Kidney epithelial cell (primary cell): Measurements from ENCODE around the gene MYO7A. TPM values are rescaled to one million over a fixed set of nuclear protein-coding genes. Genes with fewer than 3 reads are reported as not detected.

Experiments used
- DNase-seq: peaks from one replicate; pipeline ENCODE4 v3.0.0-alpha.2; 2010; ENCODE audit warnings: low read depth
- H3K27me3 ChIP-seq: 2 replicates; pipeline ENCODE4 v1.6.0; 2011; ENCODE audit warnings: low read length; ENCODE audit not compliant: control insufficient read depth, insufficient read depth
- H3K36me3 ChIP-seq: 2 replicates; pipeline ENCODE4 v1.5.1; 2011; ENCODE audit warnings: low read length; ENCODE audit not compliant: control insufficient read depth, insufficient read depth
- H3K4me3 ChIP-seq: 2 replicates; pipeline ENCODE4 v1.5.1; 2011; ENCODE audit warnings: low read depth, mild to moderate bottlenecking, control low read depth, low read length
- total RNA-seq: library from RNA; depleted of rRNA; stranded (reverse); fragments of >200 nt; gene quantifications from 2 replicates; pipeline ENCODE4 v1.2.3, GENCODE V29; 2015
- TF ChIP-seq, protein P1 (sequence below): IDR thresholded peaks from 2 replicates; pipeline ENCODE4 v1.5.1; 2011; ENCODE audit warnings: mild to moderate bottlenecking, moderate library complexity, low read length, control low read depth, inconsistent platforms; ENCODE audit not compliant: insufficient read depth, poor library complexity, severe bottlenecking

Gene MYO7A
- total RNA-seq, 1 donor from 2014 or later = 0.17 TPM

DNA sequence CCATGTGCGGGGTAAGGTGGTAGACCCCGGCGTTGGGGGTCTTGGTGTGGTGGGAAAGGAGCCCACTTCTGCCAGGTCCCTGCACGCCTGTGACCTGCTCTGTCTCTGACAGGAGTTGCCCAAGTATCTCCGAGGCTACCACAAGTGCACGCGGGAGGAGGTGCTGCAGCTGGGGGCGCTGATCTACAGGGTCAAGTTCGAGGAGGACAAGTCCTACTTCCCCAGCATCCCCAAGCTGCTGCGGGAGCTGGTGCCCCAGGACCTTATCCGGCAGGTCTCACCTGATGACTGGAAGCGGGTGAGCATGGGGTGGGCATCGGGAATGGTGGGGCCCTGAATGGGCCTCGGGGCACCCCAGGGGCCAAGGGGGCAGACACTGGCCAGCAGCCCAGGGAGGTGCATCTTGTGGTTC, 83.0 kb downstream of the MYO7A start:
- TF ChIP-seq, protein P1, sequence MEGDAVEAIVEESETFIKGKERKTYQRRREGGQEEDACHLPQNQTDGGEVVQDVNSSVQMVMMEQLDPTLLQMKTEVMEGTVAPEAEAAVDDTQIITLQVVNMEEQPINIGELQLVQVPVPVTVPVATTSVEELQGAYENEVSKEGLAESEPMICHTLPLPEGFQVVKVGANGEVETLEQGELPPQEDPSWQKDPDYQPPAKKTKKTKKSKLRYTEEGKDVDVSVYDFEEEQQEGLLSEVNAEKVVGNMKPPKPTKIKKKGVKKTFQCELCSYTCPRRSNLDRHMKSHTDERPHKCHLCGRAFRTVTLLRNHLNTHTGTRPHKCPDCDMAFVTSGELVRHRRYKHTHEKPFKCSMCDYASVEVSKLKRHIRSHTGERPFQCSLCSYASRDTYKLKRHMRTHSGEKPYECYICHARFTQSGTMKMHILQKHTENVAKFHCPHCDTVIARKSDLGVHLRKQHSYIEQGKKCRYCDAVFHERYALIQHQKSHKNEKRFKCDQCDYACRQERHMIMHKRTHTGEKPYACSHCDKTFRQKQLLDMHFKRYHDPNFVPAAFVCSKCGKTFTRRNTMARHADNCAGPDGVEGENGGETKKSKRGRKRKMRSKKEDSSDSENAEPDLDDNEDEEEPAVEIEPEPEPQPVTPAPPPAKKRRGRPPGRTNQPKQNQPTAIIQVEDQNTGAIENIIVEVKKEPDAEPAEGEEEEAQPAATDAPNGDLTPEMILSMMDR = no peak
- Histone ChIP-seq H3K4me3 (no peak overlapping the region), H3K27me3 (no peaks in the 10 kb centered on the region), H3K36me3 (no peaks in the 10 kb centered on the region)
- DNase-seq = no peak

DNA sequence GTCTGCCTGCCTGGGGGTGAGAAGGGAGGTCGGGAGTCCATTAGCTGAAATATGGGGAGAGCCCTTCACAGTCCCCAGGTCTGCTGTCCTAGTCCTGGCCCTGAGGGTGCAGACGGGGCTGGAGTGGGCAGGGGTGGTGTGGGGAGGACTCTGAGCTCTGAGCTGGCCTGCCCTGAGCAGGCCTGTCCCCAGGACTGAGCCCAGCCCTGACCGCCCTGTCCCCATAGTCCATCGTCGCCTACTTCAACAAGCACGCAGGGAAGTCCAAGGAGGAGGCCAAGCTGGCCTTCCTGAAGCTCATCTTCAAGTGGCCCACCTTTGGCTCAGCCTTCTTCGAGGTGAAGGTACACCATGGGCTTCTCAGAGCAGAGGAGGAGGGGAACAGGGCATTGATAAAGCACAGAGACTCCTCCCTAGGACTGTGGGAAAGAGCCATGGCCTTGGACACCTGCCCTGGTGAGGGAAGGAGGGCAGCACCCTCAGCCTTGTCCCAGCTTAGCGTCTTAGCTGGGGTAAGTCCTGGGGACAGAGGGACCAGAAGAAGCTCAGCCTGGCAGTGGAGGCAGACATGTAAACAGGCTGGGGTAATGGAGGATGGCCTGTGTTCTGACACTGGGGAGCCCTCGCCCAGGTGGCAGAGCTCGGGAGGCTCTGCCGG, 83.7 kb downstream of the MYO7A start:
- H3K27me3 ChIP-seq = no peaks in the 10 kb centered on the region
- H3K36me3 ChIP-seq = no peaks in the 10 kb centered on the region
- DNase-seq = no peak
- no peak overlapping the region for H3K4me3 ChIP-seq
- TF ChIP-seq, protein P1 = no peak

DNA sequence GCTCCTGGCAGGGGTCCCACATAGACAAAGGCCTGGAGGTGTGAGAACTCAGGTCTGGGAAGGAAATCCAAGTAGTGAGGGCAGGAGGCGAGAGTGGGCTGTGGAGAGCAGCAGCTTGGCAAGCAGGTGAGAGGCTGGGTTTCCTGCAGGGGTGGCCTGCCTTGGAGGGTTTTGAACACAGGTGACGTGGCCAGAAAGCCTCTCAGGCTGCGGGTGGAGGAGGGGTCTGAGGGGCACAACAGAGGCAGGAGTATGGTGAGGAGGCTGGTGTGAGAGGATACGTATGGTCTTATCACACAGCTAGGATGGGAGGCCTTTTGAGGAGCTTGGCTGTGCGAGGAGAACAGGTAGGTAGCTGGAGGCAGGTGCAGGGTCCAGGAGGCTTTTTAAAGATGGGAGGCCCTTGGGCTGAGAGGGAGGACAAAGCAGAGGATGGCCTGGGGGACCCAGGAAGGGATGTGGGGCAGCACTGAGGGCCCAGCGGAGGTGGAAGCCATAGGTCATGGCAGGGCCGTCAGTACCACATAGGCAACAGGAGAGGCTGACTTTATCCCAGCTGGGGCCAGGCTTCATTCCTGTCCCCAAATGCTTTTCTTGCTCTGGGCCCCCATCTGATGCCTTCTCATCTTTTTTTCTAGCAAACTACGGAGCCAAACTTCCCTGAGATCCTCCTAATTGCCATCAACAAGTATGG, 84.4 kb downstream of the MYO7A start:
- DNase-seq = no peak
- H3K27me3 ChIP-seq = no peaks in the 10 kb centered on the region
- no peak overlapping the region for H3K4me3 ChIP-seq
- TF ChIP-seq, protein P1 = no peak
- H3K36me3 ChIP-seq = no peaks in the 10 kb centered on the region

DNA sequence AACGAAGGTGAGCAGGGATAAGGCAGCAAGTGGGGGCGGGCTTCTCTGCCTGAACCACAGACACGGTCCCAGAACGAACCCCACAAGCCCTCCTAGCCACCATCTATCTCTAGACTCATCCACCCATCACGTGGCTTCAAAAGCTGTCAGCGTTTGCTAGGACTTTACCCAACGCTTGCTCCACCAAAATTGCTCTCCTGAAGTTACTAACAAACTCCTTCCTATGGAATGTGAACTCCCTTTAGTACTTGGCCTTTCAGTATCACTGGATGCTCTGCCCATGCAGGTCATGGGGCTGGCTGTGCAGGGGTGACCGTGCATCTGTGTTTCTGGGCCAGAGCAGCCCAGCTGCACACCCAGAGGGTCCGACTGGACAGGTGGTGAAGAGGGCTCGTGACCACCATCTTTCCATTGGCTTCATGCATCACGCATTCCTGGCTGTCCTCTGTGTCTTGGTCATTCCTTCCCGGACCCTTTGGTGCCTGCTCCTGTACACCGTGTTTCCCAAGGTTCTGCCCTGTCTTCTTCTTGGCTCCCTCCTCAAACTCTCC, 85.1 kb downstream of the MYO7A start:
- DNase-seq = no peak
- Histone ChIP-seq H3K27me3 (no peaks in the 10 kb centered on the region), H3K36me3 (no peaks in the 10 kb centered on the region), H3K4me3 (no peak overlapping the region)
- TF ChIP-seq, protein P1 = no peak

DNA sequence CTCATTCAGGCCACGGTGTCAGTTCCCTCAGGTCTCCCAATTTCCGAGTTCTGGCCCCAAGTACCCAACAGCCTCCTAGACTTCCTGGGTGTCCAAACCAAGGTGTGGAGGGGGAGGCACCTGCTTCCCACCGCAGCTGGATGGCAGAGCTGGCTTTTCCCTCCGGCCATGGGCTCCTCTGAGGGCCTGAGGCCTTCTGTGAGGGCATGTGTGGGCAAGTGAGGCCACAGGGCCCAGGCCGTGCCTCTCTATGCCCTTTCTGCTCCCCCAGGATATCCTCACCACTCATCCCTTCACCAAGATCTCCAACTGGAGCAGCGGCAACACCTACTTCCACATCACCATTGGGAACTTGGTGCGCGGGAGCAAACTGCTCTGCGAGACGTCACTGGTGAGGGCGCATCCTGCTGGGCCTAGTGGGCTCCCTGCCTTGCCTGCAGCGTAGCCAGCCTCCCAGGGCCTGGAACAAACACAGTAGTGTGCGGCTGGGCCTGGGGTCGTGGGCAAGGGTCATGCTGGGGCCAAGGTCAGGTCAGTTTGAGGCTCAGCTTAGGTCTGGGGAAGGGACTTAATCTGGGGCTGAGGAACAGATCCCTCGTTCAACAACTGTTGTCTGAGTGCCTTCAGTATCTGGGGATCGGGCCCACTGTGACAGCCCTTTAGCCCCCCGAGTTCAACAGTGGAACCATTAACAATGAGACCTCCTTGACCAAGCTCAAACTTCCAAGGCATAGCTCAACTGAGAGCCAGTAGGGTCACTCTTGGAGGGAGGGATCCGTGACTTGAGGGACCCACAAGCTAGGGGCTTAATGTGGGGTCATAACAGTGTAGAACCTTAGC, 85.8 kb downstream of the MYO7A start:
- TF ChIP-seq, protein P1 = no peak
- DNase-seq = no peak
- Histone ChIP-seq H3K36me3 (no peaks in the 10 kb centered on the region), H3K27me3 (no peaks in the 10 kb centered on the region), H3K4me3 (no peak overlapping the region)
